DMS153 treated with DMSO at 0.1 percent for 48 hours (cell line): ENCODE measurements around the gene DTNA.
A peak's percentile ranks its signal among the peaks of the same experiment; 100 is the strongest.

Experiments
- DNase-seq: peaks from one replicate; lab custom pipeline; 2025; ENCODE audit not compliant: unreplicated experiment; lab: John Stamatoyannopoulos, UW

DTNA gene

DNA sequence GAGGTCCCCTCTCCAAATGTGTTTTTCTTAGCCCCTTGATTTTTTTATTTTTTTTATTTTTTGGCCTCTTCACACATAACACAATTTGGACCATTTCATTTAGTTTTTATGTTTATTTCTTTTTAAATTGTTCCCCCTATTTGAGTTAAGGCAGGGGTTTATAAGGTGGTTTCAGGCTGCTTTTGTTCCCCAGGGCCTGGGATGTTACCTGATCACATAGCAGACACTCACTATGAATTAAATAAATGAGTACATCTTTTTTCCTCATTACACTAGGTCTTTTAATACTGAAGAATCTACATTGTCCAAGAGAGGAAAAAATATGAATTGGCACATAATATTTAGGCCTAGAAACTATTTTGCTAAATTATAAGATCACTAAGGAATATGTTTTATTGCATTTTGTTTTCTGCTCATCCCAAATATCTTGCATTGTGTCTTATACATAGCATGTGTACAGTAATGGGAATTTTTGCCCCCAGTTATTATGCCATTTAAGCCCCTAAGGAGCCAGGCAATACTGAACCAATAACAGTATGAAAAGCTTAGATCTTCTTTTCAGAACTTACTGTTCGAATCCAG is 218.7 kb downstream of the DTNA start:
- DNase-seq = no peak

DNA sequence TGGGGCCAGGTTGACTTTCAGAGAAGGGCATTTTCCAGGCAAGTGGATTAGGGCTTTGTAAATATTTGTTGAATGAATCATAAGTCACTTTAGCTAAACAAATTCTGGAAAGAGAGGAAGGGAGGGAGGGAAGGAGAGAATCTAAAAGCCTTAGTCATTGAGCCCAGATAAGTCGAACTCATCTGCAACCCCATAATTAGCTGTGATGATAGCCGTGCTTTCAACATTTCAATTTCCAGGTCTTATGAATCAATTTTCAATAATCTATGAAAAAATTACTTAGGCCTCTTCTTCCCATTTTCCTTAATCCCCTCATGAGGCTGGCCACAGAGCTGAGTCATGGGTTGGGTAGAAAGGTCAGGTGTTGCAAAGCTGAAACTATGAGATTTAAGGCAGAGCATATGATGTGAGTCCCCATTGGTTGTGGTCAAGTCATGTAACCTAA is 219.3 kb downstream of the DTNA start:
- peak; percentile 17 for DNase-seq

DNA sequence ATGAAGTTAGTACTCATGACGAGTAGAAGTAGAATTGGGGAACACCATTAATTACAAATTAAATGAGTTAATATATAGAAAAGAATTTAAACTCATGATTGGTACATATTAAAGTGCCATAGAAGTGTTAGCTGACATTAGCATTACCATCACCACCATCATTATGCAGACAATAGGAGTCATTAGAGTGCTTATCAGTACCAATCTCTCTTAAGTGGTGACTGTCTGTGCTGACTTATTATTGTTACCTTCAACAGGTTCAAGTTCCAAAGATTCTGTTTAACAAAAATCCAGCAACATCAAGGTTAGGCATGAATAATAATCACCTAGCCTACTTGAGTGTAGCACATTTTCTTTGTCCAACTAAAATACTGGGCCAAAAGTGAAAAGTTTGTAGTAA is 222.3 kb downstream of the DTNA start:
- DNase-seq = no peak

DNA sequence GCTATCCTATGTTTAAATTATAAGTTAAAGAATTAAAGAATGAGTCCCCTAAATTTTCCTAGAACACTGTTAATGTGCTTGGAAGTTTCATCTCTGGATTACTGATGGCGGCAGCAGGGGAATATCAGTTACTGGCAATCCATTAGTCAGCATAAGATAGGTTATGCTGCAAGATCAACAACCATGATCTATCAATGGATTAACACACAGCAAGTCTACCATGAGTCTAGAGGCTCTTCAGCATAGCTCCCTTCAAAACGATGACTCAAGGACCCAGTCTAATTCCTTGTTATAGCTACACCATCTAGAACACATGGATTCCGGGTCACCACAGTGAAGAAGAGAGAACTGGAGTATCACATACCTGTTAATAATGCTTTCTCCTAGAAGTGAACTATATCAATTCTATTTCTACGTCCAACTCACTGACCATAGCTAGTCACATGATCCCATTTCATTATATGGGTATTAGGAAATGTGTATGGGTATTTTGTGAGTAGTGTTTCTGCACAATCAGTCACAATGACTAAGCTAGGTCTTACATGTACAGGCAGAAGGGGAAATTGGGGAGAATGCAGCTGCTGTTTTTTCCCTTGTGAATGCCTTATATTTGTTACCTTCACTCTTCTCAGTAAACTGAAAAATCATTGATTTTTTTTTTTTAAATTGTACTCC is 222.8 kb downstream of the DTNA start:
- DNase-seq = no peak

DNA sequence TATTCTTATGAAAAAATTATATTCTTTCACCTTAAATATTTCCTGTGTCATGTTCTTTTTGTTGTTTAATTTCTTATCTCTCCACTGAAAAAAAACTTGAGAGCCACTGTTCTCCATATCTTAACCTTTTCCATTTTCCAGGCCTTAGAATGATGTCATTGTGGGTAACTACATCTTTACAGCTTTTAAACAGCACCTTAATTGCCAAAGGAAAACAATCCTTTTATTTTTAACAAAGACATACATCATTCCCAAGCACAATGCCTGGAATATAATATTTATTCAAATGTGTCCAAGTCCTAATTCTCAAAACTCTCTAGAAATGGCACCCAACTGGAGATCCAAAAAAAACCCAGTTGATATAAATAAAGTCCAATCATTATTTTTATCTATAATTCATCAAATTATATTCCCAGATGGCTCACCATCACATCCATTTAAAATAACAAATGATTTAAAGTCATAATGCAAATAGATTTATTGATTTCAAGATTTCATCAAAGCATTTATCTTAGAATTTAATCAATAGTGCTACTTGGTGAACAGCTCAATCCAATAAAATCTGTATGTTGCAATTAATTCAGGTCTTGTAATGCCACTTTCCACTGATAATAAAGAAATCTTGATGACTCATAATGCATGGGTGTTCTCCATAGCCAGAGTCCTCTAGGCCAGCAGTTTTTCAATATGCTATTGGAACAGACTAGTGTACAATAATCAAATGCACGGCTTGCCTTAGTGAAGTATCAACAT is 224.0 kb downstream of the DTNA start:
- DNase-seq = no peak

DNA sequence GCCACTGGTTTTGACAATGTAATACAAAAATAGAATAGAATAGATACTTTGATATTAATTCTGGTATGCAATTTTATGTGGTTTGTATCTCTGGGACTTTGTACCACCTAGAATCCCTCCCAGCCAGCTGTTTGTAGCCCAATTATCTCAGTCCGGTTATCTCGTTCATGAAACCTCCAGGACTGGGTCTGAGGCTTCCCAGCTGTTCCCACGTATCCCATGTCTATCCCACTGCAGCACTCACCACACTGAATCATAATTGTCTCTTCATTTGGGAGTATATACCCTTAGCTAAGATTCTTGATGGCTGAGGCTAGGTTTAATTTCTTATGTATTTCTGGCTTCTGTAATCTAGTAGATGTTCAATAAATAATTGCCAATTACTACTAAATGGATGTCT is 226.7 kb downstream of the DTNA start:
- no peak for DNase-seq

DNA sequence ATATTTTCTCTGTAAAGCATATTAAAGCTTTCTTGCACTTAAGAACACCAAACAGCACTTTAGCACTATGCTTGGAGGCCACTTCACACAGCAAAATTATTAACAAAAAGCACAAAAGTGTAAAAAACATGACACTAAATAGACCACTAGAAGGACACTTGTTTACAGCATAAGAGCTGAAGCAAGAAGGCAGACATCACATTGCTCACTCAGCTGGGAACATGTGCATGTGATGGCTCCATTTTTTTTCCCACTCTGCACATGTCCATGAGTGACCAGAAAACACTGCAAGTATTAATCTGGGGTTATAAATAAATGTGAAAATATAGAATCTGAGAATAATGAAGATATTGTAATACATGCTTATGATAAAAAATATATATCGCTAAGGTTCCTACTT is 228.0 kb downstream of the DTNA start:
- no peak for DNase-seq
